HG02884 (cell line): ENCODE results near the gene ENDOD1.

Experiments used
- ATAC-seq: cut with Tn5 transposase; IDR thresholded peaks from one replicate; pipeline ENCODE4 v1.9.1; 2021; ENCODE audit warnings: mild to moderate bottlenecking, moderate library complexity; ENCODE audit not compliant: unreplicated experiment

ENDOD1 gene

GRCh38 chr11:95157824-95158223 is 68.2 kb downstream of the ENDOD1 start:
- no peak for ATAC-seq

DNA sequence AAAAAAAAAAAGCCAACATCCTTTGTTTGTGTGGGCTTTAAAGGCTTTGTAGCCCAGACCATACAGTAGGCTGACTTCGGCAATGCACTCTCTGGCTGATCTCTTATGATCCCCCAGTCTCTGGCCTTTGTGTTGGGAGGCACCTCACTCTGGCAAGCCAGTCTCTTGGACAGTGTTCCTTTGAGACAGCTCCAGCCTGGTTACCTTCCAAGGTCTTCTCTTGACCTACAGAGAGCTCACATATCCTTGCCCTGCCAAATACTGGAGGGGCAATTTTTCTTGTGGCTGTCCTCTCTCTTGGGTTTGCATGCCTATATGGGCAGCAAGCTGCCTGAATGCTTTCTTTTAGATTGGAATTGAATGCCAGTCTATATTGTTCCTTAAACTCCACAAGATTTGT is 71.6 kb downstream of the ENDOD1 start:
- no peak for ATAC-seq

- no peak for ATAC-seq
Observed at GRCh38 chr11:95163106-95163505, 73.5 kb downstream of the ENDOD1 start.

- ATAC-seq: no peak
Observed at GRCh38 chr11:95165638-95166037, 76.0 kb downstream of the ENDOD1 start.

- ATAC-seq: no peak
Observed at GRCh38 chr11:95166781-95167180, 77.1 kb downstream of the ENDOD1 start.

DNA sequence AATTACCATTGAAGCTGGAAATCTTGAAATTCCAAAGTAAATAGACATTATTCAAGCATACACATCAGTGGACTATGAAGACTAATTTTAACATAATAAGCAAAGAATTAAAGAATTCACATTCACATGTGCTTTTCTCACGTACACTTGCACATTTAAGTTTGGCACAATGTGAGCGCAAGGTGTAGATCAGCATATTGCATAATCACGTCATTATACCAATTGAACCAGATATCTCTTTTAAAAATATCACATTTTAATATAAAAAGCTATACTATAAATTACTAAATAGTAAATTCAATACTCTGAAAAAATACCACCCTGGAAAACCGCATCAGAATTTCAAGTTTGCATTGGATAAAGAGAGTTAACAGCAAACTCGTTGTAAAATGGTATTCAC is 80.6 kb downstream of the ENDOD1 start:
- no peak for ATAC-seq

- no peak for ATAC-seq
Observed at GRCh38 chr11:95175818-95176380, 86.3 kb downstream of the ENDOD1 start.
